Fibroblast of skin of scalp (primary cell): ENCODE measurements around the gene GTF2H2C.
"Not testable (repeated sequence)": the region's sequence is repeated elsewhere in the genome, so short reads cannot be mapped to it uniquely, and the experiment has no call there.

Experiments used
- DNase-seq: peaks from one replicate; pipeline ENCODE4 v3.0.0-alpha.2; 2013

Gene GTF2H2C

DNA sequence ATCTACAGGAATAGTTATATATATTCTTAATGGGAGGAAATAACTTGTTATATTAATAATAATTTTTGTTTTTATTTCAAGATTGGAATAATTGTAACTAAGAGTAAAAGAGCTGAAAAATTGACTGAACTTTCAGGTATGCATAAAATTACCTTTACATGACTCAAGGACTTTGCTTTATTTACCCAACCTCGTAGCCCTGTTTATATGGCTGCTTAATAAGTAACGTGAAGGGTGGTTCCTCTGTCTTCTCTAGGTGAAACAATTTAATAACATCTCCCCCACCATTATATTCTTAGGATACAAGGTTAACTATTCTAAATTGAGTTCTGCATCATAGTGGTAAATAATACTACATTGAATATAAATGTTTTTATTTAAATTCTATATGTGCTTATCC, 8.1 kb downstream of the GTF2H2C start:
- DNase-seq: not testable (repeated sequence)

DNA sequence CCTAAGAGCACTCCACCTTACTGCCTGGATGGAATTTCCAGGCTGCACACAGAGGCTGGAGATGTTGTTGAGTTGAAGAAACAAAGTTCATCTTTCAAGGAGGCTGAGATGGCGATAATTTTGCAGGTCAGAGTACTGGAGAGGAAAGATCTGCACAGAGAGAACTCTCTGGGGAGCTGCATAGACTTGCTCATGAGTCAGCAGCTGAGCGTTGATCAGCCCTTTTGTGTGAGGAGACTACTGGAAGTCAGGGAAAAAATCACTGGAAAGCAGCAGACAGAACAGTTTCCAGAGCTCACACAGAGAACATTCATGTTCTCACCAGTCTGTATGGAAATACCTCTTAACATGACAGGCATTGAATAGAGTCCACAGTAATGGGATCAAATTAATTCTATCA, 23.4 kb downstream of the GTF2H2C start:
- not testable (repeated sequence) for DNase-seq

DNA sequence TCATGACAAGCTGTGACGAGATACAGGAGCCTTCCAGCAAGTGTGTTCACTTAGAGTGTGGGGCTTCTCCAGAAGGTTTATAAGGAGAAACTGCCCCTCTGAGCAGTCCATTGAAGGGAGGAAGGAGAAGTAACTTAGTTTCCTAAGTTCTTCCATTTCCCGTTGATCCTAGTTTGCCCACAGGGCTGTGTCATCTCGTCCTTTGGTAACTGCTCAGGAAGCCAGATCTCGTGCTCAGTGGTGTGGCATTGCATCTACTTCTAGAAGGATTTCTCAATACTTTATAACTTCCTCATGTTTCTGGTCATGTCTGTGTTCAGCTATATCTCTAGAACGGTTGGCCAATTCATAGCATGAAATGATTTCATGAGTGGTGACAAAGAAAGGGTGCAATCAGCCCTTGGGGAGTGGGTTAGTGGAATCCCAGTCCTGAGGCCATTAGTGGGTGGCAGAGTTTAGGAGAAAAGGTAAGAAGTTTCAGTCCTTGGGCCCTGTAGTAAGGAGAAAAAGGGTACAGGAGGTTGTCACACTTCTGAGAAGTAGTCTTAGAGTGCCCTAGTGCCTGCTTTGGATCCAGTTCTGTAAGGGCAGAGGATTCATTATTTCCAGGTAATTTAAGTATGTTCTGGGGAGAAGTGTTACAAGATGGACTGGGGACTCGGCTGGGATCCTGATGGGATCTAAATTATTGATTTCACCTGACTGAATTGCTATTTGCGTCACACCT, 36.3 kb downstream of the GTF2H2C start:
- not testable (repeated sequence) for DNase-seq

- DNase-seq: not testable (repeated sequence)
Observed at GRCh38 chr5:69601947-69602346, 42.0 kb downstream of the GTF2H2C start.

DNA sequence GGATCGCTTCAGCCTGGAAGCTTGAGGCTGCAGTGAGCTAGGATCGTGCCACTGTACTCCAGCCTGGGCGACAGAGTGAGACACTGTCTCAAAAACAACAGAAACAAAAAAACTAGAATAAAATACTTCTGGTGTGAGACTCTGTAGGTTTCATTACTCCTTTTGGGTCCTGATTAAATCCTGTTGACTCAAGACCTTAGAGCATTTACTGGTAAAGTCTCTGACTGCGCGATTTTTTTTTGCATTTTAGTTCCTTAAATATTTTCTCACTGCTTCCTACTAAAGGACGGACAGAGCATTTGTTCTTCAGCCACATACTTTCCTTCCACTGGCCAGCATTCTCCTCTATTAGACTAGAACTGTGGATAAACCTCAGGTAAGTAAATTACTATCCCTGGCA, 46.8 kb downstream of the GTF2H2C start:
- not testable (repeated sequence) for DNase-seq

- DNase-seq: not testable (repeated sequence)
Observed at GRCh38 chr5:69607750-69608149, 47.8 kb downstream of the GTF2H2C start.

DNA sequence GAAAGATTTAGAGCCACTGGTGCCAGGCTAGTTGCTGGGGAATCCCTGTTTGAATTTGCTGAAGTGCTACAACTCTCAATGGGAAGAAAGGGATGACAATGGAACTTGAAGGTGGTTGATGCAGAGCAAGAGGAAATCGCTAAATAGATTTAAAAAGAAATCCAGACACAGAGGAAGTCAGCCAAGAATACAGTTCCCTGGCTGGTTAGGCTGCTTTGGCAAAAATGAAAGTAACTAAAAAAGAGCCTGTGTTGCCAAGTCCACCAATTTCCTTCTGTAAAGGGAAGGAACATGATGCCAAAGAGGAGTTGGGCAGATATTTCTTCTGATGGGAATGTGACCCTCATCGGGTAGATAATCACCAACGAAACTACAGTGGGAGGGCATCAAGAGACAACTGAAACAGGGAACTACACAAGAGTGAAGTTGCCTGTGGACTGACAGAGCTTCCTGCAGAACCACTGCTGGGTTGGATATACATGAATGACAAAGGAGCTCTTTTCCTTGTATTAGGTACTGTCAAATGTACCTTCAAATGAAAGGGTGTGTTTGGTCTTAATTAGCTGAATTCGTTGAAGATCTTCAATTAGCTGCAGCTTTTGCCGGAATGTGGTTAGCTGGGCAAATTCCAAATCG, 49.0 kb downstream of the GTF2H2C start:
- DNase-seq: not testable (repeated sequence)

DNA sequence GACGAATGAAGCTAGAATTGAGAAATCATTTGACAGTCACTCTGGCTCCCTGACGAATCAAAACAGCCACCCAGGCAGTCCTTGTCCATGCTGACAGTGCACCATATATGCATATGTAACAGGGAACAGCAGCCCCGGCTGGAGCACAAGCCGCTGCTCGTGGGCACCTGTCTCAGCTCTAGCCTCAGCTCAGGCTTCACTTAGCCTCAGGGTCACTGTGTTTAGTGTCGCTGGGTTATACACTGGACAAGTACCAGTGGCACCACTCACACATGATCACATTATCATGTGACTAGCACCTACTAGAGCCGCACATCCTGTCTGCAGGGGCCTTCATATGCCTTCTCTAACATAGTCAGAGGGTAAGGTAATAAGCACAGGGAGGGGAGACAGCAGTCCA, 54.9 kb downstream of the GTF2H2C start:
- DNase-seq: not testable (repeated sequence)

DNA sequence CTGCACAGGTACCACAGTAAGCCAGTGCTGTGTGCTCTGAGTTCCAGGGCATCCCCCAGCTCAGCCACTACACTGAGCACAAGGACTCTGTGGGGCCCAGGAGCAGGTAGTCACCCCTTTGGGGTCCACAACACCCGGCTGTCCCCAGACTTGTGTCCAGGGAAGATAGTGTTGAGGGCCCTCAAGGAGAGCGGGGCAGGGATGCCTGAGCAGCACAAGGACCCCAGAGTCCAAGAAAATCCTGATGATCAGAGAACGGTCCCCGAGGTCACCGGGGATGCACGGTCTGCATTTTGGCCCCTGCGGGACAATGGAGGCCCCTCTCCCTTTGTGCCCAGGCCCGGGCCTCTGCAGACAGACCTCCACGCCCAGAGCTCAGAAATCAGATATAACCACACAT, 71.9 kb downstream of the GTF2H2C start:
- DNase-seq: not testable (repeated sequence)
